ENCODE measurements around the gene SOD1. TPM values are rescaled to one million over a fixed set of nuclear protein-coding genes. Genes with fewer than 3 reads are reported as not detected.
A peak's percentile ranks its signal among the peaks of the same experiment; 100 is the strongest.

Gene SOD1
- total RNA-seq, 2 experiments from 2014 or later, result 316 to 328 TPM

DNA sequence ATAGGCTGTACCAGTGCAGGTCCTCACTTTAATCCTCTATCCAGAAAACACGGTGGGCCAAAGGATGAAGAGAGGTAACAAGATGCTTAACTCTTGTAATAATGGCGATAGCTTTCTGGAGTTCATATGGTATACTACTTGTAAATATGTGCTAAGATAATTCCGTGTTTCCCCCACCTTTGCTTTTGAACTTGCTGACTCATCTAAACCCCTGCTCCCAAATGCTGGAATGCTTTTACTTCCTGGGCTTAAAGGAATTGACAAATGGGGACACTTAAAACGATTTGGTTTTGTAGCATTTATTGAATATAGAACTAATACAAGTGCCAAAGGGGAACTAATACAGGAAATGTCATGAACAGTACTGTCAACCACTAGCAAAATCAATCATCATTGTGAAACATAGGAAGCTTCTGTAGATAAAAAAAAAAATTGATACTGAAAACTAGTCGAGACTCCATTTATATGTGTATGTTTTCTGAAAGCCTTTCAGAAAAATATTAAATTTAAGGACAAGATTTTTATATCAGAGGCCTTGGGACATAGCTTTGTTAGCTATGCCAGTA is 7.0 kb downstream of the SOD1 start:
- H3K36me3 Mint-ChIP-seq, result peaks cover 66% of the 10 kb centered on the region
- no peak overlapping the region for H3K4me3 Mint-ChIP-seq
- no peaks in the 10 kb centered on the region for H3K9me3 Mint-ChIP-seq
- H3K27me3 Mint-ChIP-seq, result no peaks in the 10 kb centered on the region
- no peak for DNase-seq
- peak overlapping the region; percentile 77 for H3K27ac Mint-ChIP-seq
- peaks cover 77% of the 10 kb centered on the region for H3K4me1 Mint-ChIP-seq

DNA sequence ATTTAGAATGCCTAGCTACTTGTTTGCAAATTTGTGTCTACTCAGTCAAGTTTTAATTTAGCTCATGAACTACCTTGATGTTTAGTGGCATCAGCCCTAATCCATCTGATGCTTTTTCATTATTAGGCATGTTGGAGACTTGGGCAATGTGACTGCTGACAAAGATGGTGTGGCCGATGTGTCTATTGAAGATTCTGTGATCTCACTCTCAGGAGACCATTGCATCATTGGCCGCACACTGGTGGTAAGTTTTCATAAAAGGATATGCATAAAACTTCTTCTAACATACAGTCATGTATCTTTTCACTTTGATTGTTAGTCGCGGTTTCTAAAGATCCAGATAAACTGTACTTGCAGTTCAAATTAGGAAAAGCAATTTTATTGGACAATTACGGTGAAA is 7.6 kb downstream of the SOD1 start:
- Mint-ChIP-seq H3K9me3 (no peaks in the 10 kb centered on the region), H3K27ac (peak overlapping the region; percentile 77), H3K4me3 (no peak overlapping the region), H3K4me1 (peaks cover 71% of the 10 kb centered on the region), H3K36me3 (peaks cover 62% of the 10 kb centered on the region), H3K27me3 (no peaks in the 10 kb centered on the region)
- no peak for DNase-seq

DNA sequence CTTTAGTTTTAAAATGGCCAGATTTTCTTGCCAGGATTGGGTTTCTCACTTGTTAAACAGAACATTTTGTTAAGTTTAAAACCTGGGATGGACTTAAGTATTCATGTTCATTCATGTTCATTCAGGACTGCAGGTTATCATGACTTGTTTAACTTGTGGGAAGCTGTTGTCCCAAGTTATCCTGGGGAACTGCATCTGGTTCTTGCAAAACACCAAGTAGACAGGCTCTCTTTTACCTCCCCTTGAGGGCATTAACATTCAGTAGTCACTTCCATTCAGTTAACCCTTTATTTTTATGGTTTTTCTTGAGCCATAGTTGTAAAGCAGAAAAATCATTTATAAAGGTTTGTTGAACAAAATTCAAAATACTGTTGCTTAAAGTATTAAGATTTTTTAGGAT is 8.1 kb downstream of the SOD1 start:
- H3K4me1 Mint-ChIP-seq, result peaks cover 66% of the 10 kb centered on the region
- H3K9me3 Mint-ChIP-seq, result no peaks in the 10 kb centered on the region
- no peak overlapping the region for H3K4me3 Mint-ChIP-seq
- DNase-seq, result no peak
- H3K27ac Mint-ChIP-seq, result peak overlapping the region; percentile 74
- H3K27me3 Mint-ChIP-seq, result no peaks in the 10 kb centered on the region
- peaks cover 57% of the 10 kb centered on the region for H3K36me3 Mint-ChIP-seq

DNA sequence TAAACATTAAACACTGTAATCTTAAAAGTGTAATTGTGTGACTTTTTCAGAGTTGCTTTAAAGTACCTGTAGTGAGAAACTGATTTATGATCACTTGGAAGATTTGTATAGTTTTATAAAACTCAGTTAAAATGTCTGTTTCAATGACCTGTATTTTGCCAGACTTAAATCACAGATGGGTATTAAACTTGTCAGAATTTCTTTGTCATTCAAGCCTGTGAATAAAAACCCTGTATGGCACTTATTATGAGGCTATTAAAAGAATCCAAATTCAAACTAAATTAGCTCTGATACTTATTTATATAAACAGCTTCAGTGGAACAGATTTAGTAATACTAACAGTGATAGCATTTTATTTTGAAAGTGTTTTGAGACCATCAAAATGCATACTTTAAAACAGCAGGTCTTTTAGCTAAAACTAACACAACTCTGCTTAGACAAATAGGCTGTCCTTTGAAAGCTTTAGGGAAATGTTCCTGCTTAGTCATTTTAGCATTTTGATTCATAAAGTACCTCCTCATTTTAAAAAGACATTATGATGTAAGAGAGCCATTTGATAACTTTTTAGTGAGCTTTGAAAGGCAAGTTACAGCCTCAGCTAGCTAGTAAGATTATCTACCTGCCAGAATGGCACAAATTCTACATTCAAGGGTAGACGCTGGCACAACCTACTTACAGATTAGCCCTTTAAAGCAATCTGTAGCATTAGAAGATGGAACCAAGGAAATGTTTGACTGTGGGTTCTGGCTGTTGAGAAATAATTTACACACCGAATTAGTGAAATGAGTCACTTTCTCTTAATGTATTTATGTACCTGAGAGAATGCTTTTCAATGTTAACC is 9.4 kb downstream of the SOD1 start:
- H3K4me1 Mint-ChIP-seq, result peaks cover 58% of the 10 kb centered on the region
- H3K4me3 Mint-ChIP-seq, result no peak overlapping the region
- no peak for DNase-seq
- no peaks in the 10 kb centered on the region for H3K9me3 Mint-ChIP-seq
- peaks cover 48% of the 10 kb centered on the region for H3K36me3 Mint-ChIP-seq
- H3K27ac Mint-ChIP-seq, result peak overlapping the region; percentile 82
- H3K27me3 Mint-ChIP-seq, result no peaks in the 10 kb centered on the region

DNA sequence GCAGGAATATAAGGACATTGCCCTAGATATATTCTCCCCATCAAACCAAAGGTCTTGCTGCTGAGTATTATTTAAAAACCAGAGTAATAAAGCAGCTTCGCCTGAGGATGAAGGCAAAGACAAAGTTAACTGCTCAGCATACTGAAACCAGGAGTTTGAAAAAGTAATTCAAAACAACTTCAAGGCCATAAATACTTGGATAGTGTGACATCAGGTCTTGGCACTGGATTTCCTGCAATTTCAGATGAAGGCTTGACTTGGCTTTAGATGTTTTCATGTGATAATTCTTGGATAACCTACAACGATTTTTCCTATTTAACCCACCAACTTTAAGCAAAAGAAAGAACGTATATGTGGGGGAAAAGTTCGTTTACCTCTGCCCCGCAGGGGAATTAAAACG is 10.6 kb downstream of the SOD1 start:
- DNase-seq, result no peak
- peaks cover 38% of the 10 kb centered on the region for H3K36me3 Mint-ChIP-seq
- peaks cover 48% of the 10 kb centered on the region for H3K4me1 Mint-ChIP-seq
- H3K27ac Mint-ChIP-seq, result peak overlapping the region; percentile 61
- no peaks in the 10 kb centered on the region for H3K9me3 Mint-ChIP-seq
- no peak overlapping the region for H3K4me3 Mint-ChIP-seq
- no peaks in the 10 kb centered on the region for H3K27me3 Mint-ChIP-seq

DNA sequence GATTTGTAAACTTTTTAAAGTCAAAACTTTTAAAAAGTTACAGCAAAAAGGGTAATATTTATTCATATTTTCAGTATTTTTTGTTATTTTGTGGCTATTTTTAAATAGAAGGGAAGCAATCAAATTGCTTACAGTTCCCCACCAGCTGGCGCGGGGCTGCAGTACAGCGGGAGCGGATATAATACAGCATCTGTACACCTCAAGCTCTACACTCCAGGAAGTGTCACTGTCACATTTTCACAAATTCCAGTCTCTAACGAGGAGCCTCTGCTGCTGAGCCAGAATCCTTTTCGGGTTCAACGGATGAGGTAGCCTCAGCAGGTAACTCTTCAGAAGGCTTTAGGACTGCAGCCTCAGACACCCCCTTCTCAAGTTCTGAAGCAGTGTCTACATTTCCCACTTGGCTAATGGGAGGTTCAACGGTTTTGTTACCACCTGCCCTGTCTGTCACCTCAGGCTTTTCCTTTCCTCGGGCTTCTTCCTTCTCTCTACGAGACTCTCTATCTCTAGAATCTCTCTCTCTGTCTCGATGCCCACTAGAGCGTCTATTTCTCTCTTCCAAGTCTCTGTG is 11.7 kb downstream of the SOD1 start:
- H3K27me3 Mint-ChIP-seq, result no peaks in the 10 kb centered on the region
- no peak overlapping the region for H3K4me3 Mint-ChIP-seq
- no peak for DNase-seq
- H3K9me3 Mint-ChIP-seq, result no peaks in the 10 kb centered on the region
- peaks cover 37% of the 10 kb centered on the region for H3K4me1 Mint-ChIP-seq
- peak overlapping the region; percentile 69 for H3K27ac Mint-ChIP-seq
- H3K36me3 Mint-ChIP-seq, result peaks cover 31% of the 10 kb centered on the region

DNA sequence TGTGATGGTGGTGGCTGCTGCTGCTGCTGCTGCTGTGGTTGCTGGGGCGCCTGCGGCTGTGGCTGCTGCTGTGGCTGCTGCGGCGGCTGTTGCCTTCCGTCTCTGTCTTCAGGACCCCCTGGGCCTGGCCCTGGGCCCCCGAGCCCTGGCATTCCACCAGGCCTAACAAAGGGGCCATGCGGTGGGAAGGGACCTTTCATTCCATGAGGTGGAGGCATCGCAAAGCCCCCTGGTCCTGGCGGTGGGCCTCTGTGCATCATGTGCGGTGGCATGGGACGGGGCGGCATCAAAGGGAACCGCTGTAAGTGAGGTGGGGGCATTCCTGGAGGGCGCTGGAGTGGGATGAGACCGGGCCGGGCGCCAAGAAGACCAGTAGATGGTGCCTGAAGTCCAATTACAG is 12.4 kb downstream of the SOD1 start:
- Mint-ChIP-seq H3K9me3 (no peaks in the 10 kb centered on the region), H3K4me1 (peaks cover 30% of the 10 kb centered on the region), H3K36me3 (peaks cover 24% of the 10 kb centered on the region), H3K27me3 (no peaks in the 10 kb centered on the region), H3K27ac (no peak overlapping the region), H3K4me3 (no peak overlapping the region)
- DNase-seq, result no peak

DNA sequence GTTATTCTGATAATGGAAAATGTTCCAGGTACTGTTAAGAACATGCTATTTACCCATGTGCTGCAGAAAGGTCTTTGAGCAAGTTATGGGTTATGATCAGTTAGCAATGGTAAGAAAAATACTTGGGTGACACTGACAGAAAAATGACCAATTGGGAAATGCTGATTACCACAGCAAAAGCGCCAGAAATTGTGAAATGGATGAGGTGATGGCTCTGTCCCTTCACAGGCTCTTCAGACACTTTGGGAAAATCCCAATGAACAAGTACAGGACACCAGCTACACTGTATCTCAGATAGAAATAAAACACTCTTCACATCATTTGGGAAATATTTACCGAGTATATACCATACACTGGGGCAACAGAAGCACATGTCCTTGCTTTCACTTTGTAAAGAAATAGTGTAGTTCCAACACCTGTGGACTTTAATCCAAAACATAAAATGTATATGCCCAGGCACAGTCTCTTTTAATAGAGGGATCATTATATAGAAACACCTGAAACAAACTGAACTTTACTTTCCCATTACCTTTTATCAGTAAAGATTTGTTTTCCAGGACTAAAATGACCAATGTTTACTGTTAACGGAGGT is 13.9 kb downstream of the SOD1 start:
- no peak overlapping the region for H3K4me3 Mint-ChIP-seq
- no peaks in the 10 kb centered on the region for H3K9me3 Mint-ChIP-seq
- no peaks in the 10 kb centered on the region for H3K27me3 Mint-ChIP-seq
- H3K4me1 Mint-ChIP-seq, result peaks cover 16% of the 10 kb centered on the region
- no peak overlapping the region for H3K27ac Mint-ChIP-seq
- no peak for DNase-seq
- H3K36me3 Mint-ChIP-seq, result peaks cover 14% of the 10 kb centered on the region

DNA sequence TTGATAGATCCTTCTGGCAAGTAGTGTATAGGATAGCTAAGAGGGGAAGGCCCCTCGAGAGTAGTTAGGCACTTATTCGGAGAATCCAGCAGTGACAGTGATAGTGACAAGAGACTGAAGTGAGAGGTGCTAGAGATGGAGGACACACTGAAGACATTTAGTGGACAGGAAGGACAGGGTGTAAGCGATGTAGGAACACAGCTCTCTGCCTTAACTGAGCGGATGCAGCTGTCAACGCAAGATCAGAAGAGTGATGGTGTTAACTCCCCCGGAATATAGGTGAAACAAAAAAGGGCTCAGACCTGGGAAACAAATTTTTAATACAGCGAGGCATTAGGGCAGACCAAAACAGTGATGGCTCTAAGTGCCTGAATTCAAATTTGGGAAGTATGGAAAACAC is 15.8 kb downstream of the SOD1 start:
- no peaks in the 10 kb centered on the region for H3K9me3 Mint-ChIP-seq
- H3K36me3 Mint-ChIP-seq, result peaks cover 16% of the 10 kb centered on the region
- H3K27me3 Mint-ChIP-seq, result no peaks in the 10 kb centered on the region
- no peak overlapping the region for H3K4me3 Mint-ChIP-seq
- no peak for DNase-seq
- H3K4me1 Mint-ChIP-seq, result peaks cover 3% of the 10 kb centered on the region
- no peak overlapping the region for H3K27ac Mint-ChIP-seq

DNA sequence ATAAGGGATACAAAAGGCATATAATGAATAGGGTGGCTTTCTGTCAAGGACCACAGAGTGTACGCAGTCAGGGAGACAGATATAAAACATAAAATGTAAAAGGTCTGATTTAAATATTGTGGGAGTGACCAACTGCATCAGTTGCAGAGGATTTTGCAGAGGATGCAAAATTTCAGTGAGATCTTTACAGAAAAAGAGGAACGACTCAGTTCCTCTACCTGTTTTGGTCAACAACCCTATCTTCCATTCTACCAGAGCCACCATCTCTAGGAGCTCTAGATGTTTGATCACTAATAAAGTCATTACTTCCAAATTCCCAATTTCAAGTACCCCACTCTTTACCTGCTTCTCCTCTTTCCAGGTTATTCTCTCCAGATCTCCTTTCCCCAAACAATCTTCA is 16.5 kb downstream of the SOD1 start:
- Mint-ChIP-seq H3K4me1 (no peaks in the 10 kb centered on the region), H3K27ac (no peak overlapping the region), H3K36me3 (peaks cover 14% of the 10 kb centered on the region), H3K27me3 (no peaks in the 10 kb centered on the region), H3K9me3 (no peaks in the 10 kb centered on the region), H3K4me3 (no peak overlapping the region)
- no peak for DNase-seq

DNA sequence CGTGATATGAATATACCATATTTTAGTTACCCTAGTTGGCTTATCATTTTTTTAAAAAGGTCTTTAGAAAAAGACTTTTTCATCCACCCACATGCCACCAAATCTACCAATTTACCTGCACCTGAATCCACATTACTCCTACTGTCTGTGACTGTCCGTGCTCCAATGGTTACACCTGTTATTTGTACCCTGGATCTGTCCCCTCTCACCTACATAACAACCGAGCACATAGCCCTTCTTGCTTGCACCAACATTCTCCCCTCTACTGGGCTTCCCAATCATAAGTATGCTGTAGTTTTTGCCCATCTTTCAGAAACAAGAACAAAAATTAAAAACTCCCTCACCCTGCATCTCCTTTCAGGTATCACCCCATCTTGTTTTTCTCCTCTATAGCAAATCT is 17.6 kb downstream of the SOD1 start:
- no peak for DNase-seq
- no peaks in the 10 kb centered on the region for H3K4me1 Mint-ChIP-seq

DNA sequence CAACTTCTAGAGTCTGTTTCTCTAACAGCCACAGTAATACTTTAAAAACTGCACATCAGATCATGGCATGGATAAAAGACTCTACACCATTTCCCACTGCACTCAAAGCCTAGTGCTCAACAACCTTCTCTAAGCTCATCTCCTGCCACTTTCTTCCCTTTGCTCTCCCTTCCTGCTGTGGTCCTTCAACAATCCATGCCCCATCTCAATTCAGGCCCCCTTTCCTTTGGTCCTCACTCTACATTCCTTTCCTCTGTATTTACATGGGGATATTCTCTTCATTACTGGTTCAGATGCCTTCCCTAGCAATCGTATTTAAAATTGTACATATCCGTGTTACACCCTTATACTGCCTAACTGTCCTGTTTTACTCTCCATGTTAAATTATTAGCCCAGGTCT is 19.0 kb downstream of the SOD1 start:
- Mint-ChIP-seq H3K9me3 (no peaks in the 10 kb centered on the region), H3K4me3 (no peak overlapping the region), H3K27ac (no peak overlapping the region), H3K36me3 (peaks cover 18% of the 10 kb centered on the region), H3K27me3 (no peaks in the 10 kb centered on the region), H3K4me1 (no peaks in the 10 kb centered on the region)
- no peak for DNase-seq

More for the DNA sequence above, 17.6 kb downstream of the SOD1 start:
- H3K27ac Mint-ChIP-seq, result no peak overlapping the region
- no peaks in the 10 kb centered on the region for H3K27me3 Mint-ChIP-seq
- no peaks in the 10 kb centered on the region for H3K9me3 Mint-ChIP-seq
- peaks cover 14% of the 10 kb centered on the region for H3K36me3 Mint-ChIP-seq
- H3K4me3 Mint-ChIP-seq, result no peak overlapping the region

DNA sequence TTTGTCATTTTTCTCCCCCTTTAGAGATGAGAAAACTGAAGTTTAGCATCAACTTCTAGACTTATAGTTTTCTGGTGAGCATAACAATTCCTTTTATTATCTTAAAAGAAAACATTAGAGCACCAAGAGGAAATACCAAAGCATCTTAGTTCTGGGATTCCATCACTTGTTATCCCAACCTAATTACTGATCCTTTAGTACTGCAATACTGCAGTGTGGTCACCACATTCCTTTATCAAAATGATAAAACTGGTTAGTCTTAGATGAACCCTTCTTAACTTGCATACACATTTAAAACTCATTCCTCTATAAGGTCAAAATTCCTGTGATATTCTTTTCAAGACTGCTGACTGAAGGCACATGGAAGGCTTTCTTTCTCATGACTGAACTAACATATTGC is 23.1 kb downstream of the SOD1 start:
- H3K4me1 Mint-ChIP-seq, result peaks cover 4% of the 10 kb centered on the region
- no peaks in the 10 kb centered on the region for H3K9me3 Mint-ChIP-seq
- no peak overlapping the region for H3K27ac Mint-ChIP-seq
- H3K27me3 Mint-ChIP-seq, result no peaks in the 10 kb centered on the region
- no peak overlapping the region for H3K4me3 Mint-ChIP-seq
- peaks cover 37% of the 10 kb centered on the region for H3K36me3 Mint-ChIP-seq
- no peak for DNase-seq

DNA sequence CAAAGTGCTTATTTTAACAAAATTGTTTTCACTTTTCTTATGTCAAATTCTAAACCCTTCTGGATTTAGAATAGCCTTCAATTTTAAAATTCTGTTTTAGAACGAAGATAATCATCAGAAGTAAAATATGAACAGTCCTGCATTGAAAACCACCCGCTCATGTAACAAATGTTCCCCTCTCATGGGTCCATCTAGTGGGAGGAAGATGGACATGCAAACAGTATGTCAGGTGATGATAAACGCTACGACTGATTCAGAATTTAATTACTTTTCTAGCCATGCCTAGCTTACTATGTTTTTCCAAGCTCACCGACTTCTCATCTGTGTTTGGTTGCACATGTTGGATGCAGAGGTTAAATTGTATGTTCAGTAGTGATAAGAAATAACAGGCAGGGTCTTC is 23.5 kb downstream of the SOD1 start:
- no peak for DNase-seq
- H3K27me3 Mint-ChIP-seq, result no peaks in the 10 kb centered on the region
- H3K9me3 Mint-ChIP-seq, result no peaks in the 10 kb centered on the region
- no peak overlapping the region for H3K27ac Mint-ChIP-seq
- peaks cover 4% of the 10 kb centered on the region for H3K4me1 Mint-ChIP-seq
- peaks cover 37% of the 10 kb centered on the region for H3K36me3 Mint-ChIP-seq
- no peak overlapping the region for H3K4me3 Mint-ChIP-seq

DNA sequence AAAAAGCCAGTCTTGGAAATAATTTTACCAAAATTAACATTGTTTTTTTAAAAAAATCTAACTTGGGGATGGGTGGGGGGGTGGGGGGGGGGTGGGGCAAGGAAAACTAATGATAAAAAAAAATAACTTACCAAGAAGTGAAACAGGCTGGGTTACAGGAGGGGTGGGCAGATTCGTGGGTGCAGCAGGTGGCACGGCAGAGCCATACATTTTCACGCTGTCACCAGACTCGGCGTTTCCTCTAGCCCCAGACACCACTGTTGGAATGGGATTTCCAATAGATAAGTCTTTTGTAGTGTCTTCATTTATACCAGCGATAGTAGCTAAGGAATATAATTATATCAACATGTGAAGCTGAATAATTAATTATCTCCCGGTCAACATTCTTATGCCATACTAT is 25.4 kb downstream of the SOD1 start:
- peaks cover 4% of the 10 kb centered on the region for H3K4me1 Mint-ChIP-seq
- no peak overlapping the region for H3K27ac Mint-ChIP-seq
- H3K4me3 Mint-ChIP-seq, result no peak overlapping the region
- peaks cover 36% of the 10 kb centered on the region for H3K36me3 Mint-ChIP-seq
- no peaks in the 10 kb centered on the region for H3K9me3 Mint-ChIP-seq
- no peaks in the 10 kb centered on the region for H3K27me3 Mint-ChIP-seq
- no peak for DNase-seq

Data from activated naive CD8-positive, alpha-beta T cell treated with anti-CD3 and anti-CD28 coated beads for 36 hours (primary cell).